NOMO-1 (cell line): ENCODE results near the gene BBS12.

ENCODE experiments used
- DNase-seq, 2 experiments: peaks; one replicate each; lab custom pipeline; 2025; ENCODE audit not compliant: unreplicated experiment in 2 of 2; lab: John Stamatoyannopoulos, UW

BBS12 gene

GRCh38 chr4:122732329-122733026, at the start of gene BBS12:
Gene BBS12, plus strand, starts transcription at chr4:122732704. Its CDS starts 9,189 bp downstream, at chr4:122741893.
- DNase-seq = peak; percentile 96 to 97

- DNase-seq = no peak
These were observed 45.8 kb upstream of the BBS12 start for GRCh38 chr4:122686691-122687090.

- peak; percentile 69 to 85 for DNase-seq
These were observed 44.9 kb upstream of the BBS12 start for GRCh38 chr4:122687531-122688061.

GRCh38 chr4:122688529-122689140, 43.9 kb upstream of the BBS12 start:
- DNase-seq = no peak

- DNase-seq = no peak
These were observed 42.5 kb upstream of the BBS12 start for GRCh38 chr4:122689972-122690371.

- DNase-seq = no peak
These were observed 40.5 kb upstream of the BBS12 start for GRCh38 chr4:122691988-122692387.

GRCh38 chr4:122692641-122693520, 39.6 kb upstream of the BBS12 start:
- DNase-seq = no peak

GRCh38 chr4:122695226-122695625, 37.3 kb upstream of the BBS12 start:
- DNase-seq = peak in 1 of 2 experiments; percentile 25

GRCh38 chr4:122700178-122700725, 32.3 kb upstream of the BBS12 start:
- DNase-seq = no peak

- no peak for DNase-seq
These were observed 31.4 kb upstream of the BBS12 start for GRCh38 chr4:122701061-122701460.

GRCh38 chr4:122701965-122702364, 30.5 kb upstream of the BBS12 start:
- DNase-seq = peak in 1 of 2 experiments; percentile 4

- DNase-seq = no peak
These were observed 29.6 kb upstream of the BBS12 start for GRCh38 chr4:122702939-122703338.

GRCh38 chr4:122703868-122704267, 28.6 kb upstream of the BBS12 start:
- DNase-seq = no peak

GRCh38 chr4:122705009-122705408, 27.5 kb upstream of the BBS12 start:
- no peak for DNase-seq

- peak in 1 of 2 experiments; percentile 3 for DNase-seq
These were observed 26.9 kb upstream of the BBS12 start for GRCh38 chr4:122705547-122706117.

GRCh38 chr4:122706511-122706910, 26.0 kb upstream of the BBS12 start:
- DNase-seq = no peak

GRCh38 chr4:122707497-122707896, 25.0 kb upstream of the BBS12 start:
- DNase-seq = no peak

GRCh38 chr4:122709236-122709635, 23.3 kb upstream of the BBS12 start:
- no peak for DNase-seq

- DNase-seq = peak in 1 of 2 experiments; percentile 1
These were observed 21.8 kb upstream of the BBS12 start for GRCh38 chr4:122710434-122711308.
